Endothelial cell of umbilical vein (primary cell): ENCODE data around the gene IL1RL1. TPM values are rescaled to one million over a fixed set of nuclear protein-coding genes. Genes with fewer than 3 reads are reported as not detected.

Source experiments
- BruUV-seq: library from RNA; stranded (reverse); fragments of 400-500 nt; replicated peaks from 2 replicates; lab custom pipeline; 2021; lab: Mats Ljungman, UMichigan
- CTCF ChIA-PET: fragments of 300-600, 350-600 bp; sonication (Branson Sonifier 250); formaldehyde crosslinking; loops from one replicate; lab custom pipeline; 2021; ENCODE audit warnings: antibody characterized with exemption, inconsistent platforms; lab: Charles Lee
- POLR2A ChIA-PET: fragments of 300-600, 350-600 bp; sonication (Branson Sonifier 250); formaldehyde crosslinking; loops from one replicate; lab custom pipeline; 2021; ENCODE audit warnings: antibody characterized with exemption, inconsistent platforms; lab: Charles Lee
- DNase-seq: peaks from one replicate; pipeline ENCODE4 v3.0.0-alpha.2; 2011; ENCODE audit warnings: low read depth, low spot score
- FAIRE-seq: peaks from 2 replicates; lab custom pipeline; 2011; peaks lifted over from hg19 to GRCh38; lab: Jason Lieb, UNC
- H2AFZ ChIP-seq: 2 replicates; pipeline ENCODE4 v1.6.0; 2012; ENCODE audit warnings: low read depth, low read length, control low read depth, inconsistent platforms
- H3K27ac ChIP-seq: 2 replicates; pipeline ENCODE4 v1.5.1; 2011; ENCODE audit warnings: low read depth, mild to moderate bottlenecking, control low read depth, low read length, moderate library complexity; ENCODE audit not compliant: insufficient read depth
- H3K27me3 ChIP-seq, 2 experiments: 2 replicates each; pipeline versions ENCODE4 v1.6.0 to v1.6.1; 2011; ENCODE audit warnings: low read length in 2 of 2, mixed read lengths in 1 of 2; ENCODE audit not compliant: control insufficient read depth in 2 of 2, insufficient read depth in 2 of 2
- H3K36me3 ChIP-seq, 2 experiments: 2 replicates in 1 of 2; 3 replicates in 1 of 2; pipeline ENCODE4 v1.5.1; 2011; ENCODE audit warnings: low read length in 2 of 2, mild to moderate bottlenecking in 1 of 2, moderate library complexity in 1 of 2; ENCODE audit not compliant: control insufficient read depth in 2 of 2, insufficient read depth in 2 of 2; ENCODE audit errors: extremely low read depth in 1 of 2
- H3K4me1 ChIP-seq: 3 replicates; pipeline ENCODE4 v1.5.1; 2011; ENCODE audit warnings: mild to moderate bottlenecking, low read length; ENCODE audit not compliant: control insufficient read depth, insufficient read depth; ENCODE audit errors: extremely low read depth
- H3K4me2 ChIP-seq: 2 replicates; pipeline ENCODE4 v1.6.1; 2011; ENCODE audit warnings: low read length, control low read depth, mixed read lengths; ENCODE audit not compliant: insufficient read depth
- H3K4me3 ChIP-seq, 3 experiments: fragments of 200-600 bp in 1 of 3; sonication (generic), shearing (Covaris generic) in 1 of 3; replicated peaks in 1 of 3; 2 replicates each; pipeline ENCODE4 v1.5.1; 2011 to 2016; ENCODE audit warnings: control low read depth in 3 of 3, low read length in 3 of 3, mild to moderate bottlenecking in 2 of 3, inconsistent platforms in 1 of 3, low read depth in 1 of 3, moderate library complexity in 1 of 3; ENCODE audit not compliant: insufficient read depth in 1 of 3
- H3K79me2 ChIP-seq: 2 replicates; pipeline ENCODE4 v1.6.0; 2012; ENCODE audit warnings: low read length, inconsistent platforms; ENCODE audit not compliant: control insufficient read depth, insufficient read depth
- H3K9ac ChIP-seq: replicated peaks from 2 replicates; pipeline ENCODE3; 2011; ENCODE audit warnings: low read length, control low read depth; ENCODE audit not compliant: insufficient read depth; ENCODE audit errors: extremely low read depth
- H3K9me1 ChIP-seq: replicated peaks from 3 replicates; pipeline ENCODE4 v1.6.0; 2011; ENCODE audit warnings: mild to moderate bottlenecking, low read length; ENCODE audit not compliant: control insufficient read depth, insufficient read depth; ENCODE audit errors: extremely low read depth
- H3K9me3 ChIP-seq: replicated peaks from 2 replicates; pipeline ENCODE4 v1.5.1; 2012; ENCODE audit warnings: low read length, inconsistent platforms; ENCODE audit not compliant: control insufficient read depth, insufficient read depth
- H4K20me1 ChIP-seq: replicated peaks from 2 replicates; pipeline ENCODE3; 2011; ENCODE audit warnings: mild to moderate bottlenecking, low read length; ENCODE audit not compliant: control insufficient read depth, insufficient read depth; ENCODE audit errors: extremely low read depth
- CTCF ChIP-seq, 2 donors: IDR thresholded peaks; 1 replicate in 1 of 2; 2 replicates in 1 of 2; pipeline ENCODE4 v1.5.1; 2011; ENCODE audit warnings: low read length in 2 of 2, mild to moderate bottlenecking in 2 of 2, moderate library complexity in 2 of 2, control low read depth in 1 of 2, inconsistent platforms in 1 of 2, low read depth in 1 of 2; ENCODE audit not compliant: insufficient read depth in 1 of 2; ENCODE audit errors: extremely low read depth in 1 of 2
- EZH2 ChIP-seq: IDR thresholded peaks from 2 replicates; pipeline ENCODE4 v1.6.1; 2012; ENCODE audit warnings: borderline replicate concordance, low read depth, mild to moderate bottlenecking, moderate library complexity, low read length, inconsistent platforms; ENCODE audit not compliant: severe bottlenecking
- FOS ChIP-seq: IDR thresholded peaks from 2 replicates; pipeline ENCODE4 v1.6.1; 2011; ENCODE audit warnings: mild to moderate bottlenecking, low read length, moderate library complexity, borderline replicate concordance; ENCODE audit not compliant: insufficient read depth
- GATA2 ChIP-seq: IDR thresholded peaks from 2 replicates; pipeline ENCODE4 v1.7.0; 2011; ENCODE audit warnings: low read depth, mild to moderate bottlenecking, moderate library complexity, mixed read lengths, low read length; ENCODE audit not compliant: insufficient read length, insufficient read depth
- JUN ChIP-seq: IDR thresholded peaks from 2 replicates; pipeline ENCODE4 v1.6.1; 2011; ENCODE audit warnings: borderline replicate concordance, low read depth; ENCODE audit not compliant: insufficient read length, insufficient read depth
- MYC ChIP-seq: IDR thresholded peaks from one replicate; pipeline ENCODE4 v1.6.1; 2011; ENCODE audit warnings: mild to moderate bottlenecking, low read depth, low read length
- POLR2A ChIP-seq: IDR thresholded peaks from 2 replicates; pipeline ENCODE4 v1.6.1; 2012; ENCODE audit warnings: low read depth, mild to moderate bottlenecking, control low read depth, low read length
- POLR2AphosphoS5 ChIP-seq: IDR thresholded peaks from 2 replicates; pipeline ENCODE4 v1.6.1; 2012; ENCODE audit warnings: low read depth, mild to moderate bottlenecking, control low read depth, low read length, moderate library complexity; ENCODE audit not compliant: insufficient read depth
- dilution Hi-C: fragments of 300-500 bp; cut with MboI; formaldehyde crosslinking; loops from one replicate; pipeline ENCODE4 v1.15.0; 2019; ENCODE audit warnings: low sequenced_read_pairs; ENCODE audit not compliant: extremely low pct_ligation_motif_present
- intact Hi-C: fragments of 100-400 bp; cut with micrococcal nuclease; formaldehyde crosslinking; loops from one replicate; pipeline ENCODE4 v1.10.0; 2022
- polyA plus RNA-seq, 4 experiments: library from polyadenylated mRNA; depleted of rRNA in 3 of 4; stranded (reverse) in 3 of 4; unstranded in 1 of 4; fragments of >200 nt; gene quantifications; 2 replicates each; pipeline versions ENCODE4 v1.2.1 to v1.2.3, GENCODE V29; 2011 to 2012; ENCODE audit warnings: missing spikeins in 1 of 4
- total RNA-seq: library from RNA; stranded (reverse); gene quantifications from 2 replicates; pipeline ENCODE4 v1.2.3, GENCODE V29; 2021
- TF ChIP-seq, protein P1 (sequence below): IDR thresholded peaks from 2 replicates; pipeline ENCODE4 v1.6.1; 2011; ENCODE audit not compliant: insufficient read depth, insufficient read length

The IL1RL1 gene
- total and polyA plus RNA-seq, 2 donors (not counting 3 experiments of a cell fraction or from before 2014, with no cell fraction given): 32.2 to 44.0 TPM

- no TSS peak for BruUV-seq
- no peak overlapping the region for H3K4me3 ChIP-seq
- H3K79me2 ChIP-seq: peaks cover 23% of the 10 kb centered on the region
- CTCF ChIA-PET: interaction anchor here (0.8 to 2.1 kb wide), 4 partner anchors 41 to 102 kb away, joined by 3 to 10 read pairs (median 6); no protein-coding TSS in a partner anchor
- POLR2A ChIA-PET: no interaction called here
- no peaks in the 10 kb centered on the region for H3K9me3 ChIP-seq
- H4K20me1 ChIP-seq: no peaks in the 10 kb centered on the region
- H2AFZ ChIP-seq: no peak overlapping the region
- H3K9me1 ChIP-seq: no peaks in the 10 kb centered on the region
- H3K27me3 ChIP-seq: no peaks in the 10 kb centered on the region
- DNase-seq: peak; percentile 41
- peaks cover 30% of the 10 kb centered on the region for H3K4me1 ChIP-seq
- peaks cover 0 to 8% of the 10 kb centered on the region in 2 experiments for H3K36me3 ChIP-seq
- H3K9ac ChIP-seq: no peak overlapping the region
- TF ChIP-seq MYC: no peak
- TF ChIP-seq FOS: no peak
- TF ChIP-seq EZH2: no peak
- TF ChIP-seq CTCF (IDR thresholded peaks at IDR 0.05; ENCODE audit: extremely low read depth in 1 of 2, insufficient read depth in 1 of 2, low read depth in 1 of 2, low read length in 2 of 2): peak in 1 of 2 donors; percentile 32
- TF ChIP-seq, protein P1, sequence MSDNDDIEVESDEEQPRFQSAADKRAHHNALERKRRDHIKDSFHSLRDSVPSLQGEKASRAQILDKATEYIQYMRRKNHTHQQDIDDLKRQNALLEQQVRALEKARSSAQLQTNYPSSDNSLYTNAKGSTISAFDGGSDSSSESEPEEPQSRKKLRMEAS: no peak
- TF ChIP-seq JUN: no peak
- no peak for TF ChIP-seq GATA2
- peak; percentile 21 for TF ChIP-seq POLR2A
- no peak for TF ChIP-seq POLR2AphosphoS5
- FAIRE-seq: no peak
- intact Hi-C loops: no loop called here
- no peak overlapping the region for H3K27ac ChIP-seq
- dilution Hi-C loops: no loop called here
- H3K4me2 ChIP-seq: no peak overlapping the region
Measured at GRCh38 chr2:102342888-102343287, 31.5 kb downstream of the IL1RL1 start.
